GM10847 (cell line): ENCODE data around the gene FOXQ1.

ENCODE experiments used
- POLR2A ChIP-seq: IDR thresholded peaks from 2 replicates; pipeline ENCODE4 v1.6.1; 2011; ENCODE audit not compliant: insufficient read length; ENCODE audit errors: extremely low read depth

FOXQ1 gene

DNA sequence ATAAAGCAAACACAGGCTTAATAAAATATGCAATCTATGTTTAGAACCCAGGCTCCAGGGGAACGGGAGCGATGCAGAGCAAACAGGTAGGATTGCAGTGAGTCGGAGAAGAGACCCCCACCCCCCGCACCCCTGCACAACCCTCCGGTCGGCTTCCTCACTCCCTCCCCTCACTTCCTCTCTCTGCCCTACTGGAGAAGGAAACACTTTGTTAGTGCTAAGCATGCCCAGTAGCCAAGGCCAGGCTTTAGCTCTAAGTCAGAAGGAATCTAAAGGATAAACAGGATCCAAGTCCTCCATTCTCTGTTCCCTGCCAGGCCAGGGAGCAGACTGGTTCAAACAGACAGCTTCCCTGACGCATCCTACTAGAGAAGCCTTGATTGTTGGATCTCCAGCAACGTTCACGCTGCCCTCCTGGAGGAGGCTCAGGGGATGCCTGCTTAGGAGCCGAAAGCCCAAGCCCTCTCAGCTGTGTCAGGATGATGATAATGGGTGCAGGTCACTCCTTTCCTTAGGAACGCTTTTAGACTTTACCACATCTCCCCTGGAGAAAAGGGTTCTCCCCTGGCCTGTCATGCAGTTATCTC is 14.7 kb downstream of the FOXQ1 start:
- TF ChIP-seq POLR2A: no peak

DNA sequence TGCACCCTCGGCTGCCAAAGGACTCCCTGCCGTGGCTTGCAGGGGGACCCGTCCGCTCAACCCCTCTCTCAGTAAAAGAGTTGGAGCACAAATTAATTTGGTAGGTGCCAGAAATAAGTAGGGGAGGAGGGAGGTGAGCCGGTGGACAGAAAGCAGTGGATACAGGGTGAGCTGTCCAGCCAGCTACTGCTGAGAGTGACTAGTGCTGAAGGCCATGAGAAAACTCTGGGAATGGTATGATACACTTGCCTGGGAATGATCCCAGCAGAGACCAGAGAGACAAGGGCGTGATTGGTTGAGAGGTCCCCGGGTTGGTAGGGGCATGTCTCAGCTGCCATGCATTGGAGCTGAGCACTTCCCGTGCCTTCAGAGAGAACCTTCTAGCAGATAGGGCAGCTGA is 15.7 kb downstream of the FOXQ1 start:
- TF ChIP-seq POLR2A: no peak

DNA sequence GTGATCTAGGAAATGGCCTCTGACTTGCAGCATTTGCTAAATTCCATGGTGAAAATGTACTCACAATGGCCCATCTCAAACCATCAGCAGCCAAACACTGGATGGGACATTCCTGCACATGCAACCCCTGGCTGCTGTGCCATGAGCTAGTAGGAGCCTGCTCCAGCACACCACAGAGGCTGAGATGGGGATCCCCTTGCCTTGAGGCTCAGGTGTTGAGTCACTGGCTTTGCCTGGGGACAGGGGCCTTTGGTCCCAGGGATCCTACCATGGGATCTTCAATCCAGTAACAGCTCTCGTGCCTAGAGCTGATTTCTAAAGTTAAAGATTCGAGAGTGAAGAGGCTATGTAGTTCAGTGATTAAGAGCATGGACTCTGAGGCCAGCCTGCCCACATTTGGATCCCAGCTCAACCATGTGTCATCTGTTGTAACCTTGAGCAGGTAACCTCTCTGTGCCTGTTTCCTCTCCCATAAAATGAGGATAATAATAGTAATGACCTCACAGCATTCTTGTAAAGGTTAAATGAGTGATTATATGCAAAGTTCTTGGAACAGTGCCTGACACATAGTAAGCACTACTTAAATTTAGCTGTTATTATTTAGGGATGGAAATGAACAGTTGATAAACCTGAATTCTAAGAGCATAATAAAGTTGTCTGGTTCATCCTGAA is 16.4 kb downstream of the FOXQ1 start:
- TF ChIP-seq POLR2A: no peak

DNA sequence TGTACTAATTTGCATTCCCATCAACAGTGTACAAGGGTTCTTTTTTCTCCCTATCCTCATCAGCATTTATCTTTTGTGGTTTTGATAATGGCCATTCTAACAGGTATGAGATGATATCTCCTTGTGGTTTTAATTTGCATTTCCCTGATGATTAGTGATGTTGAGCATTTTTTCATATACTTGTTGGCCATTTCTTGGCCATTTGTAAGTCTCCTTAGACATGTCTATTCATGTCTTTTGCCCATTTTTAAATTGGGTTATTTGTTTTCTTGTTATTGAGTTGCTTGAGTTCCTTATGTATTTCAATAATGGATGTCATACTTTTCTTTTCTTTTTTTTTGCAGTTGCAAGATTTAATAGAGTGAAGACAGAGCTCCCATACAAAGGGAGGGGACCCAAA is 17.8 kb downstream of the FOXQ1 start:
- TF ChIP-seq POLR2A: no peak

DNA sequence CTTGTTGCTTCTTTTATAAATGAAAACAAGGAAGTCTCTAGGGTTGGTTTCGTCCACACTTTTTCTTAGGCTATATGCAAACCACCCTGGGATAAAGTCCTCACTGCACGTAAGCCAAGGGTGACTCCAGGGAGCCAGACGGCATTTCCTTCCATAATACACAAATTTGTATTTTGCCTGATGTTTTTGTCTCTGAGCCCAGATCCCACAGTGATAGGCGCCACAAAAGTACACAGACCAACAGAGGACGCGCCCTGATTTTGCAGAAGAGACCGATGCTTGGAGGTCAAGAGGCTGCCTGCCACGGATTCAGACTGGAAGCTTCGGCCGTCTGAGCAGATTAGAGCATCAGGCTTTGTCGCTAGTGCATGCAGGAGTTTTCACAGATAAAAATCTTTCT is 22.8 kb downstream of the FOXQ1 start:
- no peak for TF ChIP-seq POLR2A

DNA sequence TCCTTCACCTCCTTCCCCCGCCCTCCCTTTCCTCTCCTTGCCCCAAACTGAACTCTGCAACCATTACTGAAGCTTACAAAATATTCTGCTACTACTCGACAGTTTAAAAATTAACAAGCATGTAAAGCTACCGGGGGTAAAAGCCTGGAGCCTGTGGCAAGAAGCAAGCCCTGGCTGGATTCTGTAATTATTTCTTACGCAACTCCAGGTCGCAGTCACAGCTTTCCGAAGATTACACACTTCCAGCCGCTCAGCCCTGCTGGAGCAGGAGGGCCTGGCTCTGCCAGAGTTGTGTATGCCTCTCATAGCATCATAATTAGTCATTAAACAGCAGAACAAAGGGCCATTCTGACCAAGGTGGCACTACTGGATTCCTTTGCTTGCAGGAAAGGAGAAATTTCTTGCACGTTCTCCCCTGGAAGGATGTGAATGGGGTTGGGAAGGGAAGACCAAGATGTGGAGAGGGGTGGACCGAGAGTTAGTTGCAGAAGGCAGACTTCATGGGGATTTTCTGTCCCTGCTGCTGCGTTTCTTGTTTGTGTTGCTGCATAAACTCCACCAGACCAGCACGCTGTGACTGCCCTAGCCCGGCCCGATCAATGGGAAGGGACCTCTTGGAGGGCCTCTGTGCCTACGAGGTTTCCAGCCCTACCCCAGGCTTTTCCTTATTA is 23.6 kb downstream of the FOXQ1 start:
- no peak for TF ChIP-seq POLR2A

DNA sequence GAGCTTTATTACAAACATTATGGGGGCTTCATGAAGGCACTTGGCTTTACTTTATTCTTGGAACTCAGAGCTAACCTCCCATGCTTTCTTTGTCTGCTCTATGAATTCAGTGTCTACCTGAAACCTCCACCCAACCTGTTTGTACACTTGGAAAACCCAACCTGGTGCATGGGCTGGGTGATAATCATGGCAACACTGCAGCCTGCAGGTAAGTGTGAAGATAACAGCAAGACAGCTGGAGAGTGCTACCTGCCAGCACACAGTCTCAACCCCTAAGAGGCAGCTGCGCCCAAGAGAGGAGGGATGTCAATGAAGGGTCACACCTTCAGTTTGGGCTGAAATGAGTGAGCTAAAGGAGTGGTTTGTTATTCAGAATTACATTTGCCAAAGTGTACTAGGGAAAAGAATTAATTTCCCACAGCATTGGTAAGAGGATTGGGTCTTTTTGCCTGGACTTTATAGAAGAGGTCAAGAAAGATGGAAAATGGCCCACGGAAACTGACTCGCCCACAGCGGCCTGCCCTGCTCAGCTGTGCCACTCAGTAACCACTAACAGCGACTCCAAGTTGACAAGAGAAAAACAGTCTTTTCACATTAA is 24.4 kb downstream of the FOXQ1 start:
- TF ChIP-seq POLR2A: no peak

DNA sequence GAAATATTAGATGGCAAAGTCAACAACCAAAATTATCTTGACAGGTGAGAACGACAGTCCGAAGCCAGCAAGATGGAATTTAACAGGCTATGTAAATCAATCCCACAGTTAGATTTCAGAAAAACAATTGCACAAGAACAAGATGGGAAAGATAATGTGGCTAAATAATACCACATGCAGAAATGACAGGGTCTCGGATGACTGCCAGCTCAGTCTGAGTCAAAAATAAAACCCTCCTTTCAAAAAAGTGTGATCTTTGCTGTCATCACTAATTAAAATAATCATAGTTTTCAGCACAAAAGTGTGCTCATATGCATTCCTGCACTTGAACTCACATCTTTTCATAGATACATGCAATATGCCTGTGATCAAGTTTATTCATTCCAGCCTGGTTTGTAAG is 25.9 kb downstream of the FOXQ1 start:
- TF ChIP-seq POLR2A: no peak

DNA sequence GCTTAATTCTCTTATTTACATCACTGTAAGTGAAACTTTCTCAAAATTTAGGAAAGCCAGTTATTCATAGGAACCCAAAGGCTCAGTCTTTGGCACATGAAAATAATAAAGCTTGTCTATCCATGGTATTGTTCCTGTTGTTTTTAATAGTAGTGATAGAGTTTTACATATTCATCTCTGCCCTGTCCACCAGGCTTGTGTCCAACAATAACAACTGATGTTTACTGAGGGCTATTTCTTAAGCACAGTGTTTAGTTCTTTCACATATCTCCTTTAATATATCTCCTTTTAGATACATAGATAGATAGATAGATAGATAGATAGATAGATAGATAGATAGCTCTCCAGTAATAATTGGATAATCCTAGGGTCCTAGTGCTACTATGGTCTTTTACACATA is 34.2 kb downstream of the FOXQ1 start:
- no peak for TF ChIP-seq POLR2A

DNA sequence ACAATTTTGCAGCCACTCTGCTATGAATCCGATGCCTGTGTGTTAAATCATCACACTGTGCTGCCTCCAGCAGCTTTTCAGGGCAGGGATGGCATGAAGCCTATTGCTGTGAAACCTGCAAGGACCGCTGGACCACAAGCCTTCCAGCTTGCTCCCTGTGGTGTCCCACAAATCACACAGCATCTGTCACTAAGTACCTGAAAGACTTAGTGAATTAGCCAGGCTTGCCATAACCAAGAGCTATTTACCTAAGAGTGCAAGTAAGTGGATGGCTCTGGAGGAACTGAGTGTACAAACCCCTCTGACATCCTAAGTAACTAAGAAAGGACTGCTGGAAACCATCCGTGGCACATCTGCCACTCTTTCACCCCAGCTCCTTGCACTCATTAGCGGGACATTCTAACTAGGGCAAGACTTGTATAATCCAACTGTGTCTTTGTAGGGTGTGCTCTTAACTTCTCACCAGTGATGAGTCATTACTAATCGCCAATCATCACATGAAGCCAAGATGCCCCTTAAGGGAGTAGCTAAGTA is 34.7 kb downstream of the FOXQ1 start:
- TF ChIP-seq POLR2A: no peak

DNA sequence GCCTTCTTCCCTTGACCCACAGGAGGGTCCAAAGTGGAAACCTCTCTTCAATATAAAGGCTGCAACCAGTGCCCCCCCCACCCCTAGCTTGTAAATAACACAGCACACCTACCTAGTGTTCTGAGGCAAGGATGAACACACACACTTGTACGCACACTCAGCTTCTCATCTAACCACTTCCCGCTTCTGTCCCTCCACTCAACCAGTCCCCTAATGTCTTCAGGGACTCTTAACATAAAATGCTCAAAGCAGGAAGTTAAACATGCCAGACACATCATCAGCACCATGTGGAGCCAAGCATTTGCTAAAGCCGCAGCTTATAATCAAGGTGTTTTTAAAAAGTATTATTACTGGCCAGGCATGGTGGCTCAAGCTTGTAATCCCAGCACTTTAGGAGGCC is 35.3 kb downstream of the FOXQ1 start:
- no peak for TF ChIP-seq POLR2A

DNA sequence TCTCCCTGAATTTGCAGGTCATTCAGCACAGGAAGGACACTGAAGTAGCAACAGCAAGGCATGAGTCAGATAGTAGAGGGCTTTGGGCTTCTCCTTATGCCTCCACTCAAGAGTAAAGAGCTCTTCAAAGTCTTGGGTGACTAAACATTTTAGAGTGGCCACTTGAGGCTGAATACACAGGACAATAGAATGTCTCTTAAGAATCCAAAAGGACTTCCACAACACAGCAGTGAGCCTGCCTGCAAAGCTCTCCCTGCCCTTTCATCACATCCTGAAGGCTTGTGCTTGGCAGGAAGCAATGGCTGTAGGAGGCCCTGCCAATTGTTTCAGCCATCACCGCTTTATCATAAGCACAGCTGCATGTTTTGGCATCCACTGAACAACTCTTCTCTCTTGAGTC is 36.8 kb downstream of the FOXQ1 start:
- TF ChIP-seq POLR2A: no peak

DNA sequence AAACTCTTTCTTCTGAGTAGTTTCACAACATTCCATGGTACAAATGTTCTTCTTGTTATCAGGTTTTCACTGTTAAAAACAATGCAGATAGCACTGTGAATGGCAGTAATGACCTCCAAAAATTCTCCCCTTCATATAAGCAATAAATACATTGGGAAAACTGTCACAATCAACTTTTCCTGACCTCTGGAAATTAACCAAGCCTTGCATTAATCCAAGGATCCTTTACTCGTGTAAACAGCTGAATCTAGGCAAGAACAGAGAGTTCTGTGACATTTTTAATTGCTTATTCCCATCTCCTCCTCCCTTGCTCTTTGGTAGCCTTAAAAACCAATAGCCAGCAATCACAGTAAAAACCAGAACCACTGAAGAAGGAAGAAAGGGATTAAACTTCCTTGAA is 37.8 kb downstream of the FOXQ1 start:
- no peak for TF ChIP-seq POLR2A

DNA sequence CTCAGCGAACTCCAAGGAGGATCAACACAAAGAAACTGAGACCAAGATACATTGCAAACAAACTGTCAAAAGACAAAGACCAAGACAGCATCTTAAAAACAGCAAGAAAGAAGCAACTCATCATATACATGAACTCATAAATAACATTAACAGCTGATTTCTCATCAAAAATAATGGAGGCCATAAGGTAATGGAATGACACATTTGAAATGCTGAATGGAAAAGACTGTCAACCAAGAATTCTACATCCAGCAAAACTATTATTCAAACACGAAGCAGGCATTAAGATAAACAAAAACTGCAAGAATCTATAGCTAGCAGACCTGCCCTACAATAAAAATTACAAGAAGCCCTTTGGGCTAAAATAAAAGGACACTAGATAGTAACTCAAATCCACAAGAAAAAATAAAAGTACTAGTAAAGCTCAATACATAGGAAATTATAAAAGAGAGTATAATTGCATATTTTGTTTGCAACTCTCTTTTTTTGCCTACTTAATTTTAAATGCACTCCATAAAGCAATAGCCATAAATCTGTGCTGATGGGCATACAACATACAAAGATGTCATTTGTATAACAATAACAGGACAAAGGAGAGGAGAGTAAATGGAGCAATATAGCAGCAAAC is 39.6 kb downstream of the FOXQ1 start:
- no peak for TF ChIP-seq POLR2A

DNA sequence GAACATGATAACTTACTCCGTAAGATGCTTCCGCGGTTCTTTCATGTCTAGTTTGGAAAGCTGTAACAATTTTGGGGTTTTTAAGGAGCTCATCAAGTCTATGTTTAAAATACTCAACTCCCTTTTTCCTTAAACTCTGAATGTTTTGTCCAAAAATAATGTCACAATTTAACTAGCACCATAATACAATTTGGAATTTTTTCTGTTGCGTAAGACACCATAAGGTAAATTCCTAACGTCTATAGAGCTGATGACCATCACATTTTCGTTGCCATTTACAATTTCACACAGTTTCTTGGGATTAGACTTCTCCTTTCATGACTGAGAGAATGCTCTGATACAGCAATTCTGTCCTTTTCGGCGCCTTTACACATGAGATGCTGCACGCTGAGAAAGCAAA is 50.7 kb downstream of the FOXQ1 start:
- no peak for TF ChIP-seq POLR2A

DNA sequence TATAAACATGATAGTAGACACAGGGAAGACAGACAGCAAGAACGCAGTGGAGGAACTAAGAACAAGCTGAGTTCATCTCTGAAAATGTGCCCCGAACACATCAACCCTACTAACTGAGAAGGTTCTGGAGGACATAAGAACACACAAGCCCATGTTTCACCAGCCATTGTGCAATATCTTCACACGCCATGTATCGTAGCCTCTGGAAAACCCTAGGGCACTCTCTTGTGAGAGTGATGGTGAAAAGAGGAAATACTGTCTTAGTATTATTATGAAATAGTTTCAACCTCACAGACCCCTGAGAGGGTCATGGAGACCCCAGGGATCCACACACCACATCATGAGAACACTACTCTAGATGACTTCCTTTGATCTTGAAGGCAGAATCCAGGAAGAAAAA is 51.4 kb downstream of the FOXQ1 start:
- no peak for TF ChIP-seq POLR2A
